ENCODE measurements around the gene GUCY1A2.

- no peak for TF ChIP-seq POLR2A (IDR thresholded peaks at IDR 0.05)
- TF ChIP-seq, protein P1, sequence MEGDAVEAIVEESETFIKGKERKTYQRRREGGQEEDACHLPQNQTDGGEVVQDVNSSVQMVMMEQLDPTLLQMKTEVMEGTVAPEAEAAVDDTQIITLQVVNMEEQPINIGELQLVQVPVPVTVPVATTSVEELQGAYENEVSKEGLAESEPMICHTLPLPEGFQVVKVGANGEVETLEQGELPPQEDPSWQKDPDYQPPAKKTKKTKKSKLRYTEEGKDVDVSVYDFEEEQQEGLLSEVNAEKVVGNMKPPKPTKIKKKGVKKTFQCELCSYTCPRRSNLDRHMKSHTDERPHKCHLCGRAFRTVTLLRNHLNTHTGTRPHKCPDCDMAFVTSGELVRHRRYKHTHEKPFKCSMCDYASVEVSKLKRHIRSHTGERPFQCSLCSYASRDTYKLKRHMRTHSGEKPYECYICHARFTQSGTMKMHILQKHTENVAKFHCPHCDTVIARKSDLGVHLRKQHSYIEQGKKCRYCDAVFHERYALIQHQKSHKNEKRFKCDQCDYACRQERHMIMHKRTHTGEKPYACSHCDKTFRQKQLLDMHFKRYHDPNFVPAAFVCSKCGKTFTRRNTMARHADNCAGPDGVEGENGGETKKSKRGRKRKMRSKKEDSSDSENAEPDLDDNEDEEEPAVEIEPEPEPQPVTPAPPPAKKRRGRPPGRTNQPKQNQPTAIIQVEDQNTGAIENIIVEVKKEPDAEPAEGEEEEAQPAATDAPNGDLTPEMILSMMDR (IDR thresholded peaks at IDR 0.05): no peak
- TF ChIP-seq EP300 (IDR thresholded peaks at IDR 0.05): no peak
Measured at GRCh38 chr11:106828576-106828975, 189.7 kb downstream of the GUCY1A2 start.
